Heart right ventricle (tissue), 16 donors: ENCODE data around the gene RELT. TPM values are rescaled to one million over a fixed set of nuclear protein-coding genes. Genes with fewer than 3 reads are reported as not detected.

ENCODE experiments used
- ATAC-seq, 8 donors: fragments of 200-7000 bp; cut with Tn5 transposase; one replicate each; pipeline ENCODE4 v1.9.1; 2020; ENCODE audit warnings: mild to moderate bottlenecking in 8 of 8, moderate library complexity in 8 of 8, moderate number of reproducible peaks in 1 of 8
- DNase-seq, 2 donors: peaks; one replicate each; pipeline ENCODE4 v3.0.0-alpha.2; 2020
- H3K27ac ChIP-seq, 10 donors: fragments of 200-600 bp; sonication (generic) in 2 of 10; one replicate each; pipeline versions ENCODE4 v1.5.0 to v1.8.0; 2020 to 2022; ENCODE audit warnings: mild to moderate bottlenecking in 3 of 10
- H3K27me3 ChIP-seq, 7 donors: fragments of 200-600 bp; one replicate each; pipeline ENCODE4 v1.8.0; 2021 to 2022; ENCODE audit warnings: mild to moderate bottlenecking in 2 of 7
- H3K36me3 ChIP-seq, 9 donors: fragments of 200-600 bp; sonication (generic) in 1 of 9; one replicate each; pipeline versions ENCODE4 v1.5.0 to v1.8.0; 2020 to 2022; ENCODE audit warnings: mild to moderate bottlenecking in 2 of 9
- H3K4me1 ChIP-seq, 9 donors: fragments of 200-600 bp; sonication (generic) in 1 of 9; one replicate each; pipeline versions ENCODE4 v1.5.0 to v1.8.0; 2020 to 2022; ENCODE audit warnings: mild to moderate bottlenecking in 4 of 9
- H3K4me3 ChIP-seq, 10 donors: fragments of 200-600 bp; sonication (generic) in 2 of 10; one replicate each; pipeline versions ENCODE4 v1.5.0 to v1.8.0; 2020 to 2022; ENCODE audit warnings: mild to moderate bottlenecking in 7 of 10, moderate library complexity in 2 of 10
- H3K9me3 ChIP-seq, 11 donors: fragments of 200-600 bp in 10 of 11; sonication (generic) in 2 of 11; one replicate each; pipeline versions ENCODE4 v1.5.0 to v1.8.0; 2013 to 2022; ENCODE audit warnings: mild to moderate bottlenecking in 2 of 11, control low read depth in 1 of 11, moderate library complexity in 1 of 11
- WGBS, 2 donors: extraction: QIAGEN DNeasy Blood & Tissue Kit; methylation state at CpG; one replicate each; pipeline ENCODE4 v1.1.7; 2013; ENCODE audit warnings: inconsistent platforms in 1 of 2; 5-methylcytosine and 5-hydroxymethylcytosine counted together
- intact Hi-C, 10 donors: fragments of 100-400 bp; cut with DNase I; formaldehyde crosslinking; loops; one replicate each; pipeline versions ENCODE4 v1.11.1 to v1.14.2; 2022
- polyA plus RNA-seq, 2 donors: library from polyadenylated mRNA; stranded (reverse); fragments of 200-250 nt; gene quantifications; one replicate each; pipeline ENCODE4 v1.2.3, GENCODE V29; 2013
- total RNA-seq, 10 donors: library from RNA; stranded (reverse); fragmentation: NEBNext Ultra II Directional in 3 of 10; extraction: Animal tissue kit (Norgen Biotek cat#: 25700) in 3 of 10; gene quantifications; one replicate each; pipeline versions ENCODE4 v1.2.1 to v1.2.4, GENCODE V29; 2021 to 2023
- TF ChIP-seq, protein P1 (sequence below), 9 donors: fragments of 200-600 bp; sonication (generic) in 2 of 9; IDR thresholded peaks; one replicate each; pipeline versions ENCODE4 v1.5.0 to v1.8.0; 2021 to 2022; ENCODE audit warnings: antibody characterized with exemption in 9 of 9, mild to moderate bottlenecking in 5 of 9, moderate library complexity in 1 of 9
- donor health status: Arrhythmogenic right ventricular cardiomyopathy.
- donor health status: ischemic (EF 13 %, LVEDD 7.1; RV severe dilation, severe dysfunction).
- donor health status: healthy with polysubstance abuse.
- donor health status: DM: no; HTN: yes; CAD: no.
- donor health status: DM: no; HTN: no; CAD: no.
- donor health status: ischemic (EF 25% LVEDD 6.9; RV normal size, moderate dysfunction).
- donor health status: ischemic (EF 25% LVEDD 5.7; RV mildly dilated, moderate dysfunction).
- donor health status: healthy.
- donor health status: DM: yes; HTN: yes; CAD: no.
- donor health status: Ischemic cardiomyopathy.
- donor health status: ischemic (EF 35%, LVEDD 5.7; RV mildly dilated, moderate dysfunction).
- donor health status: nonischemic (EF 11% LVEDD 7.7; RV severe dilation, severe dysfunction).
- donor health status: DM: yes; HTN: yes; CAD: no.
- donor health status: PGD.
- donor health status: ischemic (EF 29% LVEDD 5.4; RV normal size, mild dysfunction).
- donor health status: nonischemic (EF 23%, LVEDD 6.1; RV moderate dilation, normal function).

RELT gene
- total and polyA plus RNA-seq, 12 donors, result 1.0 to 9.2 (median 2.7) TPM

GRCh38 chr11:73374151-73374550 lies 2.0 kb upstream of the RELT start:
- Histone ChIP-seq H3K27ac (no peak overlapping the region), H3K36me3 (peaks cover 0 to 4% (median 0%) of the 10 kb centered on the region in 9 donors), H3K4me3 (no peak overlapping the region), H3K4me1 (peaks cover 0 to 46% (median 27%) of the 10 kb centered on the region in 9 donors), H3K27me3 (no peaks in the 10 kb centered on the region), H3K9me3 (no peaks in the 10 kb centered on the region)
- TF ChIP-seq, protein P1, sequence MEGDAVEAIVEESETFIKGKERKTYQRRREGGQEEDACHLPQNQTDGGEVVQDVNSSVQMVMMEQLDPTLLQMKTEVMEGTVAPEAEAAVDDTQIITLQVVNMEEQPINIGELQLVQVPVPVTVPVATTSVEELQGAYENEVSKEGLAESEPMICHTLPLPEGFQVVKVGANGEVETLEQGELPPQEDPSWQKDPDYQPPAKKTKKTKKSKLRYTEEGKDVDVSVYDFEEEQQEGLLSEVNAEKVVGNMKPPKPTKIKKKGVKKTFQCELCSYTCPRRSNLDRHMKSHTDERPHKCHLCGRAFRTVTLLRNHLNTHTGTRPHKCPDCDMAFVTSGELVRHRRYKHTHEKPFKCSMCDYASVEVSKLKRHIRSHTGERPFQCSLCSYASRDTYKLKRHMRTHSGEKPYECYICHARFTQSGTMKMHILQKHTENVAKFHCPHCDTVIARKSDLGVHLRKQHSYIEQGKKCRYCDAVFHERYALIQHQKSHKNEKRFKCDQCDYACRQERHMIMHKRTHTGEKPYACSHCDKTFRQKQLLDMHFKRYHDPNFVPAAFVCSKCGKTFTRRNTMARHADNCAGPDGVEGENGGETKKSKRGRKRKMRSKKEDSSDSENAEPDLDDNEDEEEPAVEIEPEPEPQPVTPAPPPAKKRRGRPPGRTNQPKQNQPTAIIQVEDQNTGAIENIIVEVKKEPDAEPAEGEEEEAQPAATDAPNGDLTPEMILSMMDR (IDR thresholded peaks at IDR 0.05), result no peak
- intact Hi-C loops, result no loop called here
- no peak for DNase-seq
- no peak for ATAC-seq
- 89% methylated on average over 4 of the region's 4 CpGs for WGBS, 2 donors

DNA sequence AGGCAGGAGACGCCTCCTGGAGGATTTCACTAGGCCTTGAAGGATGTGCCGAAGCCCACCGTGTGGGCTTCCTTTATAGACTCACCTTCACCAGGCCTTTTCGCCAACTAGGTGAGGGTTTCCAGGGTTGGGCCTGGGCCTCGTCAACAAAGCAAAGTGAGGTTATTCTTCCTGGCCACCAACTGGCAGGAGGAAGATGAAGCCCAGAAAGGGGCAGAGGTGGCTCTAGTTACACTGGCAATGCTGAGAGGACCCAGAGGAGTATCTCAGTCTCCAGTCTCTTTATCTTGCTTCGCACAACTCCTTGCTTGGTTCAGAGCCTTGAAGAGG lies 404 bp upstream of the RELT start:
- no peak for DNase-seq
- Histone ChIP-seq H3K4me1 (peaks cover 8 to 62% (median 43%) of the 10 kb centered on the region in 9 donors), H3K27ac (peak overlapping the region in 9 of 10 donors; percentile 32 to 99 (median 80)), H3K9me3 (no peaks in the 10 kb centered on the region), H3K4me3 (peak overlapping the region in 8 of 10 donors; percentile 54 to 95 (median 78)), H3K36me3 (peaks cover 0 to 4% (median 0%) of the 10 kb centered on the region in 9 donors), H3K27me3 (no peaks in the 10 kb centered on the region)
- intact Hi-C loops, result loop anchor here in 1 of 10 donors (5.0 kb wide), 1 partner anchor 68 kb away; the partner anchor contains the start of gene ARHGEF17
- TF ChIP-seq, protein P1 (IDR thresholded peaks at IDR 0.05), result no peak
- 58 to 60% methylated on average over 6 of the region's 6 CpGs for WGBS, 2 donors
- peak in 1 of 8 donors; percentile 1 for ATAC-seq

GRCh38 chr11:73376803-73377629 lies 817 bp downstream of the RELT start:
- 10 to 13% methylated on average over 46 to 56 of the region's 56 CpGs for WGBS, 2 donors
- peaks cover 12 to 73% (median 54%) of the 10 kb centered on the region in 9 donors for H3K4me1 ChIP-seq
- intact Hi-C loops, result loop anchor here in 1 of 10 donors (5.0 kb wide), 1 partner anchor 70 kb away; the partner anchor contains the start of gene ARHGEF17
- peak in 1 of 2 donors; percentile 44 for DNase-seq
- TF ChIP-seq, protein P1 (IDR thresholded peaks at IDR 0.05), result no peak
- peak overlapping the region in 9 of 10 donors; percentile 64 to 99 (median 82) for H3K27ac ChIP-seq
- no peaks in the 10 kb centered on the region for H3K9me3 ChIP-seq
- ATAC-seq, result peak in 7 of 8 donors; percentile 5 to 19 (median 12)
- H3K36me3 ChIP-seq, result peaks cover 0 to 4% (median 0%) of the 10 kb centered on the region in 9 donors
- no peaks in the 10 kb centered on the region for H3K27me3 ChIP-seq
- H3K4me3 ChIP-seq, result peak overlapping the region; percentile 54 to 95 (median 74)

GRCh38 chr11:73379189-73379880 lies 3.1 kb downstream of the RELT start:
- peak overlapping the region in 1 of 10 donors; percentile 95 for H3K4me3 ChIP-seq
- peak overlapping the region in 5 of 10 donors; percentile 7 to 99 (median 43) for H3K27ac ChIP-seq
- ATAC-seq (no peak), DNase-seq (peak in 1 of 2 donors; percentile 56)
- TF ChIP-seq, protein P1 (IDR thresholded peaks at IDR 0.05), result no peak
- H3K9me3 ChIP-seq, result no peaks in the 10 kb centered on the region
- 65 to 70% methylated on average over 10 of the region's 10 CpGs for WGBS, 2 donors
- peaks cover 20 to 85% (median 65%) of the 10 kb centered on the region in 9 donors for H3K4me1 ChIP-seq
- peaks cover 0 to 4% (median 0%) of the 10 kb centered on the region in 9 donors for H3K36me3 ChIP-seq
- no peaks in the 10 kb centered on the region for H3K27me3 ChIP-seq
- intact Hi-C loops, result loop anchor here in 1 of 10 donors (5.0 kb wide), 1 partner anchor 72 kb away; the partner anchor contains the start of gene ARHGEF17
